HepG2 (cell line): ENCODE results near the gene TFPI. TPM values are rescaled to one million over a fixed set of nuclear protein-coding genes. Genes with fewer than 3 reads are reported as not detected.

Experiments used
- ATAC-seq: fragments of 200-7000 bp; cut with Tn5 transposase; 3 replicates; pipeline ENCODE4 v1.9.1; 2020; ENCODE audit warnings: mild to moderate bottlenecking, moderate library complexity
- BruUV-seq: library from RNA; stranded (reverse); fragments of 400-500 nt; replicated peaks from 2 replicates; lab custom pipeline; 2021; lab: Mats Ljungman, UMichigan
- CTCF ChIA-PET: fragments of 300-600 bp; formaldehyde crosslinking; extraction: SDS; loops from one replicate; lab custom pipeline; 2021; ENCODE audit warnings: low total read pairs, inconsistent platforms, low intra/inter-chr PET ratio; lab: Yijun Ruan, JAX
- POLR2A ChIA-PET: fragments of 350-600 bp; sonication (Branson Sonifier 250); formaldehyde crosslinking; loops from one replicate; lab custom pipeline; 2020; ENCODE audit warnings: antibody characterized with exemption, inconsistent platforms; lab: Yijun Ruan, JAX
- DNase-seq: peaks from one replicate; pipeline ENCODE4 v3.0.0-alpha.2; 2015; ENCODE audit warnings: low spot score
- FAIRE-seq: peaks from 3 replicates; lab custom pipeline; 2011; peaks lifted over from hg19 to GRCh38; lab: Jason Lieb, UNC
- H2AFZ ChIP-seq: one replicate; pipeline ENCODE4 v1.6.1; 2011; ENCODE audit warnings: low read length, inconsistent platforms
- H3K27ac ChIP-seq: fragments of 300-600 bp; 3 replicates; pipeline ENCODE4 v1.8.0; 2011; ENCODE audit warnings: mixed run types, mild to moderate bottlenecking, mixed read lengths, low read length, inconsistent platforms; ENCODE audit not compliant: insufficient read depth; ENCODE audit errors: extremely low read length
- H3K27me3 ChIP-seq, 2 experiments: fragments of 200-600 bp in 1 of 2; 2 replicates in 1 of 2; 3 replicates in 1 of 2; pipeline versions ENCODE4 v1.6.0 to v1.8.0; 2011; ENCODE audit warnings: low read length in 2 of 2, mild to moderate bottlenecking in 2 of 2, moderate library complexity in 2 of 2, inconsistent platforms in 1 of 2; ENCODE audit not compliant: insufficient read depth in 2 of 2, control insufficient read depth in 1 of 2
- H3K36me3 ChIP-seq, 2 experiments: fragments of 200-600 bp in 1 of 2; replicated peaks in 1 of 2; 2 replicates in 1 of 2; 3 replicates in 1 of 2; pipeline versions ENCODE4 v1.5.1 to v1.8.0; 2011; ENCODE audit warnings: low read length in 2 of 2, inconsistent platforms in 1 of 2; ENCODE audit not compliant: insufficient read depth in 2 of 2, control insufficient read depth in 1 of 2
- H3K4me1 ChIP-seq: 2 replicates; pipeline ENCODE4 v1.5.1; 2012; ENCODE audit warnings: low read length, inconsistent platforms; ENCODE audit not compliant: insufficient read depth
- H3K4me2 ChIP-seq: 2 replicates; pipeline ENCODE4 v1.6.0; 2011; ENCODE audit warnings: low read depth, low read length, inconsistent platforms
- H3K4me3 ChIP-seq, 3 experiments: fragments of 200-600 bp in 1 of 3; sonication (generic), shearing (Covaris generic) in 1 of 3; replicated peaks in 1 of 3; 2 replicates each; pipeline ENCODE4 v1.5.1; 2011 to 2016; ENCODE audit warnings: low read length in 3 of 3, inconsistent platforms in 2 of 3, low read depth in 2 of 3, mild to moderate bottlenecking in 2 of 3, control low read depth in 1 of 3, mixed read lengths in 1 of 3; ENCODE audit not compliant: insufficient read depth in 1 of 3
- H3K79me2 ChIP-seq: one replicate; pipeline ENCODE4 v1.6.1; 2011; ENCODE audit warnings: low read length, inconsistent platforms; ENCODE audit not compliant: insufficient read depth
- H3K9ac ChIP-seq: 2 replicates; pipeline ENCODE4 v1.6.0; 2011; ENCODE audit warnings: mild to moderate bottlenecking, low read depth, low read length, inconsistent platforms; ENCODE audit not compliant: insufficient read depth
- H3K9me3 ChIP-seq: 2 replicates; pipeline ENCODE4 v1.5.1; 2012; ENCODE audit warnings: mild to moderate bottlenecking, low read length
- H4K20me1 ChIP-seq: 2 replicates; pipeline ENCODE4 v1.6.0; 2011; ENCODE audit warnings: inconsistent platforms, mild to moderate bottlenecking, low read length, moderate library complexity; ENCODE audit not compliant: insufficient read depth
- ARID5B ChIP-seq: IDR thresholded peaks from 2 replicates; pipeline ENCODE4 v1.4.0; 2020; ENCODE audit warnings: mild to moderate bottlenecking, missing genetic modification reagents
- DBP ChIP-seq: sonication (generic); formaldehyde crosslinking; IDR thresholded peaks from 2 replicates; pipeline ENCODE4 v1.4.0; 2020; ENCODE audit warnings: missing genetic modification reagents; ENCODE audit errors: not compliant biosample characterization
- FOSL2 ChIP-seq: sonication (generic); formaldehyde crosslinking; IDR thresholded peaks from 2 replicates; pipeline ENCODE4 v1.4.0; 2020; ENCODE audit warnings: missing genetic modification reagents
- GFI1 ChIP-seq: sonication (generic); formaldehyde crosslinking; IDR thresholded peaks from 2 replicates; pipeline ENCODE4 v1.5.0; 2020; ENCODE audit warnings: missing genetic modification reagents, mild to moderate bottlenecking, borderline replicate concordance
- JDP2 ChIP-seq: sonication (generic); formaldehyde crosslinking; IDR thresholded peaks from 2 replicates; pipeline ENCODE4 v1.8.1; 2022; ENCODE audit warnings: missing genetic modification reagents, borderline replicate concordance
- MBD4 ChIP-seq: IDR thresholded peaks from 2 replicates; pipeline ENCODE4 v1.6.1; 2012; ENCODE audit warnings: low read length, inconsistent platforms, borderline replicate concordance
- NFE2L2 ChIP-seq: fragments of 150-350 bp; IDR thresholded peaks from 2 replicates; pipeline ENCODE4 v1.6.1; 2014; ENCODE audit warnings: low read length
- POLR2A ChIP-seq, 2 experiments: IDR thresholded peaks; 2 replicates each; pipeline ENCODE4 v1.6.1; 2011; ENCODE audit warnings: low read depth in 2 of 2, low read length in 2 of 2, mild to moderate bottlenecking in 1 of 2, moderate library complexity in 1 of 2; ENCODE audit not compliant: insufficient read depth in 1 of 2
- POLR2G ChIP-seq: fragments of 200-400 bp; formaldehyde crosslinking; IDR thresholded peaks from 2 replicates; pipeline ENCODE4 v1.6.1; 2018; ENCODE audit warnings: mild to moderate bottlenecking, low read depth, low read length, moderate library complexity
- RBFOX2 ChIP-seq: fragments of 200-400 bp; formaldehyde crosslinking; IDR thresholded peaks from 2 replicates; pipeline ENCODE4 v1.6.1; 2017; ENCODE audit warnings: low read depth, mild to moderate bottlenecking, low read length
- STAT6 ChIP-seq: sonication (generic); formaldehyde crosslinking; IDR thresholded peaks from 2 replicates; pipeline ENCODE4 v1.4.0; 2020; ENCODE audit warnings: missing genetic modification reagents, mild to moderate bottlenecking, borderline replicate concordance
- TFAP4 ChIP-seq: sonication (generic); IDR thresholded peaks from 2 replicates; pipeline ENCODE4 v1.6.1; 2016; ENCODE audit warnings: low read depth, borderline replicate concordance
- ZNF124 ChIP-seq: sonication (generic); formaldehyde crosslinking; IDR thresholded peaks from 2 replicates; pipeline ENCODE4 v1.4.0; 2020; ENCODE audit warnings: missing genetic modification reagents
- ZNF644 ChIP-seq: IDR thresholded peaks from 2 replicates; pipeline ENCODE4 v1.6.1; 2016; ENCODE audit warnings: low read depth
- ZSCAN30 ChIP-seq: sonication (generic); formaldehyde crosslinking; IDR thresholded peaks from 2 replicates; pipeline ENCODE4 v1.5.0; 2020; ENCODE audit warnings: mild to moderate bottlenecking, missing genetic modification reagents
- WGBS: methylation state at CpG from one replicate; pipeline ENCODE4 v1.1.6; 2017; ENCODE audit warnings: low lambda C conversion rate; 5-methylcytosine and 5-hydroxymethylcytosine counted together
- in situ Hi-C: cut with HindIII; loops from 2 replicates; pipeline ENCODE4 v1.10.0; 2017; ENCODE audit warnings: low pct_unique_long_range_greater_than_20kb; ENCODE audit not compliant: extremely low pct_ligation_motif_present
- intact Hi-C: fragments of 100-400 bp; cut with micrococcal nuclease; formaldehyde crosslinking; loops from one replicate; pipeline ENCODE4 v1.10.0; 2022; ENCODE audit not compliant: unreplicated experiment
- polyA plus RNA-seq, 8 experiments: library from polyadenylated mRNA; depleted of rRNA in 3 of 8; stranded (reverse) in 7 of 8; unstranded in 1 of 8; fragments of >200 nt; fragmentation: Illumina TruSeq in 4 of 8; extraction: Trizol in 4 of 8; gene quantifications; 2 replicates each; pipeline versions ENCODE4 v1.2.1 to v1.2.3, GENCODE V29; 2011 to 2016; ENCODE audit warnings: low read depth in 4 of 8, missing spikeins in 1 of 8, mixed read lengths in 1 of 8; ENCODE audit not compliant: insufficient read depth in 1 of 8
- total RNA-seq, 5 experiments: library from RNA; depleted of rRNA; stranded (reverse); fragments of >200 nt; fragmentation: Illumina TruSeq; extraction: Trizol; gene quantifications; 2 replicates each; pipeline ENCODE4 v1.2.3, GENCODE V29; 2016; ENCODE audit warnings: low read depth in 1 of 5

TFPI gene
- total and polyA plus RNA-seq, 2 of the 13 experiments (the other 11 are each of a cell fraction or from before 2014, with no cell fraction given), result 301 to 436 TPM

GRCh38 chr2:187547353-187547979 lies 6.8 kb downstream of the TFPI start:
- WGBS, result 60% methylated on average over 2 of the region's 2 CpGs
- H4K20me1 ChIP-seq, result no peaks in the 10 kb centered on the region
- ChIA-PET CTCF (no interaction called here), POLR2A (interaction anchor here (1.2 to 4.0 kb wide), 2 partner anchors 7 to 34 kb away, joined by 5 to 44 read pairs; no protein-coding TSS in a partner anchor)
- DNase-seq, result no peak
- no peak overlapping the region for H3K9ac ChIP-seq
- no peak for FAIRE-seq
- no peak for ATAC-seq
- peaks cover 3 to 37% of the 10 kb centered on the region in 2 experiments for H3K36me3 ChIP-seq
- peak overlapping the region; percentile 88 for H3K27ac ChIP-seq
- H3K9me3 ChIP-seq, result no peaks in the 10 kb centered on the region
- intact Hi-C loops (loop anchor here (2.0 kb wide), 1 partner anchor 17 kb away; no protein-coding TSS in a partner anchor), in situ Hi-C loops (loop anchor here (25.0 kb wide), 1 partner anchor 1890 kb away; the partner anchor contains the start of gene WDR75)
- no peak overlapping the region for H3K4me3 ChIP-seq
- peak overlapping the region; percentile 18 for H3K4me2 ChIP-seq
- H3K4me1 ChIP-seq, result peaks cover 93% of the 10 kb centered on the region
- no peaks in the 10 kb centered on the region for H3K27me3 ChIP-seq
- H3K79me2 ChIP-seq, result peaks cover 98% of the 10 kb centered on the region
- no TSS peak for BruUV-seq
- no peak overlapping the region for H2AFZ ChIP-seq
- TF ChIP-seq JDP2 (CRISPR knock-in tag), result no peak
- peak; percentile 67; the same call in 1 of the 2 replicates for TF ChIP-seq MBD4
- peak; percentile 88 for TF ChIP-seq FOSL2 (CRISPR knock-in tag)
- 0 out of 4 replicates have a peak, but pooled peaks of 1 of the 2 experiments have one; percentile 20 for TF ChIP-seq POLR2A (IDR thresholded peaks at IDR 0.05; ENCODE audit: insufficient read depth in 1 of 2, low read depth in 2 of 2, low read length in 2 of 2)
- no peak for TF ChIP-seq ZSCAN30 (CRISPR knock-in tag)
- TF ChIP-seq POLR2G, result peak; percentile 41; the same call in 1 of the 2 replicates
- no peak for TF ChIP-seq GFI1 (CRISPR knock-in tag)
- peak; percentile 53; the same call in 1 of the 2 replicates for TF ChIP-seq TFAP4
- peak; percentile 26 for TF ChIP-seq RBFOX2
- peak; percentile 18; the same call in 1 of the 2 replicates for TF ChIP-seq NFE2L2
- no peak for TF ChIP-seq STAT6 (CRISPR knock-in tag)
- no peak for TF ChIP-seq DBP (CRISPR knock-in tag)
- 0 out of 2 replicates have a peak, but pooled peaks have one; percentile 22 for TF ChIP-seq ARID5B (CRISPR knock-in tag)
- TF ChIP-seq ZNF644 (CRISPR knock-in tag), result 0 out of 2 replicates have a peak, but pooled peaks have one; percentile 33
- no peak for TF ChIP-seq ZNF124
